Erythroblast (primary cell): ENCODE results near the gene GOLGA2.

ENCODE experiments used
- GATA1 ChIP-seq: IDR thresholded peaks from 2 replicates; pipeline ENCODE4 v1.6.1; 2011; ENCODE audit warnings: low read depth, mild to moderate bottlenecking, control low read depth, low read length, moderate library complexity
- POLR2A ChIP-seq: IDR thresholded peaks from 2 replicates; pipeline ENCODE4 v1.6.1; 2011; ENCODE audit warnings: mild to moderate bottlenecking, low read length

DNA sequence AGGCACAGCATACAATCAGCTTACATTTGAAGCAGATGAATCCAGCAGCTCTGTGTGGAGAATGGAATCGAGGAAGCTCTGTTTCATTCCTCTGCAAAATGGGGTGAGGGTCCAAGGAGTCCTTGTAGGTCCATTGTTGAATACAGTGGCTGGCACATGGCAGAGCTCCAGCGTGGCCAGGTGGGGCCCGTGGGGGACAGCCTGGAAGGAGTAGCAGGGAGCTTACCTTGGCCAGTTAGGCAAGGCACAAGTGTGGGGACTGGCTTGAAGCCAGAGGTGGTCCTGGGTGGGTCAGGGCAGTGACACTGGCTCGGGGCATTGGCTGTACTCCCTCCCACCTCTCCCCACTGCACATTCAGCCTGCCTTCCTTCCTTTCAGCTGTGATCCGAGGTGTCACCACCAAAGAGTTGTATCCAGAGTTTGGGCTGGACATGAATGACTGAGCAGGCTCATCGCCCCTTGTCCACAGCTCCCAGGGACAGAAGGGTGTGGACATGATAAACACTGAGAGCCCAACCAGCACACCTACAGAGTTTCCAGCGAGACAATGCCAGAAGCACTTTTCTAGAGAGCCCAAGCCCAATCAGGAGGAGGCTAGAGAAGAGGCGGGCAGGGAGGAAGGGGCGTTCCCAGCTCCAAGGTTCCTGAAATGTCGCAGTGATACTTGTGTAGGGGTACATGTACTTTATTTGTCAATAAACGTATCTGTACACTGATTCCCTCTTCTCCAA lies 12.6 kb upstream of the GOLGA2 start:
- TF ChIP-seq POLR2A (no peak), GATA1 (no peak)
